Activated CD8-positive, alpha-beta memory T cell treated with anti-CD3 and anti-CD28 coated beads for 4 hours (primary cell): Measurements from ENCODE around the gene CAMK4.

Experiments
- DNase-seq, 2 donors: peaks; one replicate each; pipeline ENCODE4 v3.0.0-alpha.2; 2020; ENCODE audit warnings: low read depth in 2 of 2

Gene CAMK4

GRCh38 chr5:111229221-111229835, 5.1 kb downstream of the CAMK4 start:
- DNase-seq = no peak

- no peak for DNase-seq
Measured at GRCh38 chr5:111229871-111230810, 6.0 kb downstream of the CAMK4 start.

- no peak for DNase-seq
Measured at GRCh38 chr5:111231119-111231518, 6.9 kb downstream of the CAMK4 start.

- no peak for DNase-seq
Measured at GRCh38 chr5:111232311-111233051, 8.3 kb downstream of the CAMK4 start.

- DNase-seq = no peak
Measured at GRCh38 chr5:111233052-111233374, 8.8 kb downstream of the CAMK4 start.

- DNase-seq = no peak
Measured at GRCh38 chr5:111234125-111234524, 9.9 kb downstream of the CAMK4 start.

GRCh38 chr5:111235635-111236034, 11.5 kb downstream of the CAMK4 start:
- no peak for DNase-seq

GRCh38 chr5:111236348-111236747, 12.2 kb downstream of the CAMK4 start:
- no peak for DNase-seq

GRCh38 chr5:111236995-111237394, 12.8 kb downstream of the CAMK4 start:
- no peak for DNase-seq

GRCh38 chr5:111237470-111237869, 13.3 kb downstream of the CAMK4 start:
- DNase-seq = no peak

- DNase-seq = no peak
Measured at GRCh38 chr5:111238431-111239225, 14.4 kb downstream of the CAMK4 start.

GRCh38 chr5:111241696-111242095, 17.5 kb downstream of the CAMK4 start:
- no peak for DNase-seq

GRCh38 chr5:111242606-111243005, 18.4 kb downstream of the CAMK4 start:
- DNase-seq = no peak

- no peak for DNase-seq
Measured at GRCh38 chr5:111243318-111243717, 19.1 kb downstream of the CAMK4 start.

GRCh38 chr5:111245654-111246053, 21.5 kb downstream of the CAMK4 start:
- DNase-seq = no peak

- no peak for DNase-seq
Measured at GRCh38 chr5:111246459-111246858, 22.3 kb downstream of the CAMK4 start.

- no peak for DNase-seq
Measured at GRCh38 chr5:111248571-111248970, 24.4 kb downstream of the CAMK4 start.

GRCh38 chr5:111251921-111252320, 27.7 kb downstream of the CAMK4 start:
- DNase-seq = no peak

GRCh38 chr5:111252799-111253545, 28.8 kb downstream of the CAMK4 start:
- no peak for DNase-seq

- DNase-seq = peak; percentile 23 to 53
Measured at GRCh38 chr5:111254613-111255012, 30.4 kb downstream of the CAMK4 start.

GRCh38 chr5:111255169-111255568, 31.0 kb downstream of the CAMK4 start:
- no peak for DNase-seq
